GM21529 (cell line): ENCODE data around the gene RBM19.
"Not testable (repeated sequence)": the region's sequence is repeated elsewhere in the genome, so short reads cannot be mapped to it uniquely, and the experiment has no call there.

Experiments used
- ATAC-seq: cut with Tn5 transposase; IDR thresholded peaks from one replicate; pipeline ENCODE4 v1.9.1; 2021; ENCODE audit not compliant: unreplicated experiment

RBM19 gene

GRCh38 chr12:113965951-113966797 lies at the start of gene RBM19:
RBM19 (minus strand) TSS chr12:113966325; CDS start chr12:113966227, 98 bp downstream.
- peak; percentile 92 for ATAC-seq

- no peak for ATAC-seq
These were observed 49.7 kb upstream of the RBM19 start for GRCh38 chr12:114015851-114016250.

- ATAC-seq: no peak
These were observed 47.6 kb upstream of the RBM19 start for GRCh38 chr12:114013575-114014345.

- ATAC-seq: no peak
These were observed 46.8 kb upstream of the RBM19 start for GRCh38 chr12:114012744-114013431.

- ATAC-seq: no peak
These were observed 45.6 kb upstream of the RBM19 start for GRCh38 chr12:114011711-114012110.

- ATAC-seq: no peak
These were observed 40.6 kb upstream of the RBM19 start for GRCh38 chr12:114006482-114007425.

- no peak for ATAC-seq
These were observed 38.3 kb upstream of the RBM19 start for GRCh38 chr12:114004402-114004801.

GRCh38 chr12:114003286-114003685 lies 37.2 kb upstream of the RBM19 start:
- ATAC-seq: no peak

GRCh38 chr12:114001511-114002340 lies 35.6 kb upstream of the RBM19 start:
- no peak for ATAC-seq

GRCh38 chr12:114000861-114001260 lies 34.7 kb upstream of the RBM19 start:
- ATAC-seq: no peak

- not testable (repeated sequence) for ATAC-seq
These were observed 34.1 kb upstream of the RBM19 start for GRCh38 chr12:114000261-114000660.

- ATAC-seq: no peak
These were observed 31.2 kb upstream of the RBM19 start for GRCh38 chr12:113997365-113997764.

- ATAC-seq: no peak
These were observed 29.9 kb upstream of the RBM19 start for GRCh38 chr12:113996026-113996425.

GRCh38 chr12:113994051-113994450 lies 27.9 kb upstream of the RBM19 start:
- no peak for ATAC-seq

GRCh38 chr12:113992751-113993150 lies 26.6 kb upstream of the RBM19 start:
- not testable (repeated sequence) for ATAC-seq

GRCh38 chr12:113991224-113992044 lies 25.3 kb upstream of the RBM19 start:
- no peak for ATAC-seq

- ATAC-seq: no peak
These were observed 24.4 kb upstream of the RBM19 start for GRCh38 chr12:113990250-113991223.
